B cell (primary cell): ENCODE data around the gene C1orf226. TPM values are rescaled to one million over a fixed set of nuclear protein-coding genes. Genes with fewer than 3 reads are reported as not detected.

Experiments used
- polyA plus RNA-seq: library from polyadenylated mRNA; depleted of rRNA; stranded (reverse); fragments of >200 nt; gene quantifications from 2 replicates; pipeline ENCODE4 v1.2.3, GENCODE V29; 2012
- small RNA-seq: library from RNA; depleted of rRNA; stranded (forward); fragments of <200 nt; gene quantifications from one replicate; pipeline ENCODE3, GENCODE V24; 2012; ENCODE audit warnings: low replicate concordance, low read depth; ENCODE audit not compliant: insufficient read length
- total RNA-seq, 2 donors: library from RNA; stranded (reverse); fragments of 120-200 nt in 1 of 2; gene quantifications; 1 replicate in 1 of 2; 2 replicates in 1 of 2; pipeline versions ENCODE4 v1.2.3 to v1.2.4, GENCODE V29; 2013 to 2022

C1orf226 gene
- total and polyA plus RNA-seq, 2 donors (not counting 1 experiment from before 2014, with no cell fraction given), result 0.01 to 0.10 TPM

Small RNA genes lying within 50 kb of the gene (small RNA-seq; reads per million reads assigned to genes)
- gene MIR556 (not detected), gene RNA5SP61 (not detected)

Other genes starting within 250 kb of the C1orf226 start
- not detected in 2 replicates for gene SPATA46, start 4.9 kb upstream of the C1orf226 start, total RNA-seq
- not detected in 2 replicates for gene SPATA46, start 4.9 kb upstream of the C1orf226 start, polyA plus RNA-seq
- gene SH2D1B, start 30.4 kb downstream of the C1orf226 start, total RNA-seq, result 0.15 TPM in 1 of 2 replicates, not detected in the other
- 0.15 and 0.59 TPM in 2 replicates for gene SH2D1B, start 30.4 kb downstream of the C1orf226 start, polyA plus RNA-seq
- gene UHMK1, start 116.1 kb downstream of the C1orf226 start, total RNA-seq, result 67.6 and 69.2 TPM in 2 replicates
- gene UHMK1, start 116.1 kb downstream of the C1orf226 start, polyA plus RNA-seq, result 8.4 and 16.2 TPM in 2 replicates
- 15.2 and 16.4 TPM in 2 replicates for gene UAP1, start 180.0 kb downstream of the C1orf226 start, total RNA-seq
- gene UAP1, start 180.0 kb downstream of the C1orf226 start, polyA plus RNA-seq, result 5.3 and 8.2 TPM in 2 replicates